Measurements from ENCODE around the gene TPSB2.
"Not testable (repeated sequence)": the region's sequence is repeated elsewhere in the genome, so short reads cannot be mapped to it uniquely, and the experiment has no call there.

Gene TPSB2

GRCh38 chr16:1241081-1241480, 11.1 kb upstream of the TPSB2 start:
- not testable (repeated sequence) for DNase-seq (ENCODE audit: low read depth, low spot score)

GRCh38 chr16:1240436-1240835, 10.5 kb upstream of the TPSB2 start, which contains the start of gene TPSAB1:
TSS of gene TPSAB1 (plus strand) at chr16:1240705. CDS start at chr16:1240939, 234 bp downstream.
- not testable (repeated sequence) for DNase-seq (ENCODE audit: low read depth, low spot score)

GRCh38 chr16:1239575-1239974, 9.6 kb upstream of the TPSB2 start:
- not testable (repeated sequence) for DNase-seq (ENCODE audit: low read depth, low spot score)

- DNase-seq (ENCODE audit: low read depth, low spot score) = not testable (repeated sequence)
These were observed 8.9 kb upstream of the TPSB2 start for GRCh38 chr16:1238909-1239308.

GRCh38 chr16:1237990-1238389, 8.0 kb upstream of the TPSB2 start:
- DNase-seq (ENCODE audit: low read depth, low spot score) = no peak

- not testable (repeated sequence) for DNase-seq (ENCODE audit: low read depth, low spot score)
These were observed 6.7 kb upstream of the TPSB2 start for GRCh38 chr16:1236659-1237058.

GRCh38 chr16:1232049-1232748, 2.2 kb upstream of the TPSB2 start:
- DNase-seq (ENCODE audit: low read depth, low spot score) = not testable (repeated sequence)

- not testable (repeated sequence) for DNase-seq (ENCODE audit: low read depth, low spot score)
These were observed 1.3 kb upstream of the TPSB2 start for GRCh38 chr16:1231301-1231700.

- DNase-seq (ENCODE audit: low read depth, low spot score) = not testable (repeated sequence)
These were observed 658 bp upstream of the TPSB2 start for GRCh38 chr16:1230471-1231212.

GRCh38 chr16:1229476-1229875, 508 bp downstream of the TPSB2 start:
- not testable (repeated sequence) for DNase-seq (ENCODE audit: low read depth, low spot score)

- not testable (repeated sequence) for DNase-seq (ENCODE audit: low read depth, low spot score)
These were observed 1.8 kb downstream of the TPSB2 start for GRCh38 chr16:1228227-1228626.

- DNase-seq (ENCODE audit: low read depth, low spot score) = not testable (repeated sequence)
These were observed 3.3 kb downstream of the TPSB2 start for GRCh38 chr16:1226692-1227091.

- not testable (repeated sequence) for DNase-seq (ENCODE audit: low read depth, low spot score)
These were observed 4.2 kb downstream of the TPSB2 start for GRCh38 chr16:1225728-1226311.

- no peak for DNase-seq (ENCODE audit: low read depth, low spot score)
These were observed 4.9 kb downstream of the TPSB2 start, which contains the start of gene TPSG1 for GRCh38 chr16:1225051-1225451. TSS of gene TPSG1 (minus strand) at chr16:1225268. CDS start at chr16:1225252, 16 bp downstream.

GRCh38 chr16:1224558-1224957, 5.4 kb downstream of the TPSB2 start:
- no peak for DNase-seq (ENCODE audit: low read depth, low spot score)

- DNase-seq (ENCODE audit: low read depth, low spot score) = no peak
These were observed 6.4 kb downstream of the TPSB2 start for GRCh38 chr16:1223355-1224214.

- no peak for DNase-seq (ENCODE audit: low read depth, low spot score)
These were observed 7.2 kb downstream of the TPSB2 start for GRCh38 chr16:1222553-1223354.

- no peak for DNase-seq (ENCODE audit: low read depth, low spot score)
These were observed 8.1 kb downstream of the TPSB2 start for GRCh38 chr16:1221628-1222552.

- no peak for DNase-seq (ENCODE audit: low read depth, low spot score)
These were observed 8.9 kb downstream of the TPSB2 start for GRCh38 chr16:1220841-1221627.
